ENCODE results near the gene CAP1.

CAP1 gene

DNA sequence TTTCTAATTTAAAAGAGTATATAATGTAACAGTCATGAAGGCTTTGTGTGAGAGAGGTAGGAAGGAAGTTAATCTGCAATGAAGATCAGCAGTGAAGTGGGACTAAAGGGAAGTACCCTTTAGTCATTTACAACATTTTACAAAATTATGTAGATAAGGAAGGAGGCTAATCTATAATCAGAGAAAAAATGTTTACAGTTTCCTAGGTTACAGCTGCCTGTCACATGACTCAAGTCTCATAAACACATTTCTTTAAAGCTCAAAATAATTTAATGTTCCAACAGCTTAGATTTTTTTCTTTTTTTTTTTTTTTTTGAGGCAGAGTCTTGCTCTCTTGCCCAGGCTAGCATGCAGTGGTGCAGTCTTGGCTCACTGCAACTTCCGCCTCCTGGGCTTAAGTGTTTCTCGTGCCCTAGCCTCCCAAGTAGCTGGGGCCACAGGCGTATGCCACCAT is 26.2 kb upstream of the CAP1 start:
- Histone ChIP-seq H3K4me2 (ENCODE audit: low read depth, low read length) (no peak overlapping the region), H3K9me3 (replicated peaks; ENCODE audit: insufficient read depth, low read length) (no peaks in the 10 kb centered on the region), H3K79me2 (ENCODE audit: low read length) (no peaks in the 10 kb centered on the region), H3K9me2 (replicated peaks; ENCODE audit: insufficient read depth, low read length) (no peaks in the 10 kb centered on the region), H4K20me1 (ENCODE audit: insufficient read depth, low read length) (no peaks in the 10 kb centered on the region), H3K36me3 (replicated peaks; ENCODE audit: insufficient read depth, low read length) (no peaks in the 10 kb centered on the region), H3K4me1 (ENCODE audit: low read length) (no peaks in the 10 kb centered on the region), H3K27ac (ENCODE audit: low read length) (no peak overlapping the region), H3K4me3 (ENCODE audit: low read length) (no peak overlapping the region), H2AFZ (ENCODE audit: low read length) (no peak overlapping the region), H3K9ac (ENCODE audit: low read length) (no peak overlapping the region), H3K27me3 (replicated peaks; ENCODE audit: insufficient read depth, low read length) (no peaks in the 10 kb centered on the region), H3F3A (ENCODE audit: insufficient read depth, low read length) (no peaks in the 10 kb centered on the region)
- no peak for DNase-seq
- TF ChIP-seq EZH2phosphoT487 (IDR thresholded peaks at IDR 0.05; ENCODE audit: low read length) (no peak), EZH2 (optimal IDR thresholded peaks at IDR 0.05; ENCODE audit: low read depth, low read length) (no peak)
- TF ChIP-seq, protein P1, sequence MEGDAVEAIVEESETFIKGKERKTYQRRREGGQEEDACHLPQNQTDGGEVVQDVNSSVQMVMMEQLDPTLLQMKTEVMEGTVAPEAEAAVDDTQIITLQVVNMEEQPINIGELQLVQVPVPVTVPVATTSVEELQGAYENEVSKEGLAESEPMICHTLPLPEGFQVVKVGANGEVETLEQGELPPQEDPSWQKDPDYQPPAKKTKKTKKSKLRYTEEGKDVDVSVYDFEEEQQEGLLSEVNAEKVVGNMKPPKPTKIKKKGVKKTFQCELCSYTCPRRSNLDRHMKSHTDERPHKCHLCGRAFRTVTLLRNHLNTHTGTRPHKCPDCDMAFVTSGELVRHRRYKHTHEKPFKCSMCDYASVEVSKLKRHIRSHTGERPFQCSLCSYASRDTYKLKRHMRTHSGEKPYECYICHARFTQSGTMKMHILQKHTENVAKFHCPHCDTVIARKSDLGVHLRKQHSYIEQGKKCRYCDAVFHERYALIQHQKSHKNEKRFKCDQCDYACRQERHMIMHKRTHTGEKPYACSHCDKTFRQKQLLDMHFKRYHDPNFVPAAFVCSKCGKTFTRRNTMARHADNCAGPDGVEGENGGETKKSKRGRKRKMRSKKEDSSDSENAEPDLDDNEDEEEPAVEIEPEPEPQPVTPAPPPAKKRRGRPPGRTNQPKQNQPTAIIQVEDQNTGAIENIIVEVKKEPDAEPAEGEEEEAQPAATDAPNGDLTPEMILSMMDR (IDR thresholded peaks at IDR 0.05; ENCODE audit: low read length) = no peak

DNA sequence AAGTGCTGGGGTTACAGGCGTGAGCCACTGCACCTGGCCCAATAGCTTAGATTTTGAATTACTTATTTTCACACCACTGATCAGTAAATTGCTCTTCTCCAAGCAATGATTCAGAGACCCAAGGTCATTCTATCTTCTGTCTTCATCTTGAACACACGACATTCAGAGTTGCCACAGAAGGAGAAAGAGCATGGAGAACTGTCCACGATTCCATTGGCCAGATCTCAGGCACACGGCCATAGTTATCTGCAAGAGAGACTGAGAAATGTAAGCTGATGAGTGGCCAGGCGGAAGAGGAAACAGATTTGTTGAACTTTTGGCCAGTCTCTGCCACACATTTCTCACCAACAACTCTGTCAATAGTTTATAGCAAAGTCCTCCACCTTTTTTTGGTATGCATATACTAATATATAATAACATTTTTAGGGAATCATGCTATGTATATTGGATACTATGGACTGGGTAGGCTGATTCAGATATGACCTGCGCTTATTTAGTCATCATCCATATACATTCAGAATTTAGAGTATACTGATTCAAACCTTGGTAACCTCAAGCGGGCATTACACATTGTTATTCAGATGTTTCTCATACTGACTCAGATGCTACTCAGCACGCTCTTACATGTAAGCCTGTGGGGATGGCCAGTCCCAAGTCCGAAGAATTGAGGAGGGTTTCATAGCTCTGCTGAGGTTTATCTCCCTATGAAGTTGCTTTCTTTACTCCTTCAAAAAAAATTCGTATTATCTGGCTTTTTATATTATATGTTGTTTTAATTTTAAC is 25.5 kb upstream of the CAP1 start:
- Histone ChIP-seq H3K4me2 (ENCODE audit: low read depth, low read length) (no peak overlapping the region), H3K27me3 (replicated peaks; ENCODE audit: insufficient read depth, low read length) (no peaks in the 10 kb centered on the region), H3K9me2 (replicated peaks; ENCODE audit: insufficient read depth, low read length) (no peaks in the 10 kb centered on the region), H3K9ac (ENCODE audit: low read length) (no peak overlapping the region), H3K4me3 (ENCODE audit: low read length) (no peak overlapping the region), H3F3A (ENCODE audit: insufficient read depth, low read length) (no peaks in the 10 kb centered on the region), H3K4me1 (ENCODE audit: low read length) (no peaks in the 10 kb centered on the region), H3K27ac (ENCODE audit: low read length) (no peak overlapping the region), H4K20me1 (ENCODE audit: insufficient read depth, low read length) (no peaks in the 10 kb centered on the region), H2AFZ (ENCODE audit: low read length) (no peak overlapping the region), H3K9me3 (replicated peaks; ENCODE audit: insufficient read depth, low read length) (no peaks in the 10 kb centered on the region), H3K36me3 (replicated peaks; ENCODE audit: insufficient read depth, low read length) (no peaks in the 10 kb centered on the region), H3K79me2 (ENCODE audit: low read length) (no peaks in the 10 kb centered on the region)
- TF ChIP-seq EZH2 (optimal IDR thresholded peaks at IDR 0.05; ENCODE audit: low read depth, low read length) = no peak
- TF ChIP-seq EZH2phosphoT487 (IDR thresholded peaks at IDR 0.05; ENCODE audit: low read length) = no peak
- DNase-seq = no peak

DNA sequence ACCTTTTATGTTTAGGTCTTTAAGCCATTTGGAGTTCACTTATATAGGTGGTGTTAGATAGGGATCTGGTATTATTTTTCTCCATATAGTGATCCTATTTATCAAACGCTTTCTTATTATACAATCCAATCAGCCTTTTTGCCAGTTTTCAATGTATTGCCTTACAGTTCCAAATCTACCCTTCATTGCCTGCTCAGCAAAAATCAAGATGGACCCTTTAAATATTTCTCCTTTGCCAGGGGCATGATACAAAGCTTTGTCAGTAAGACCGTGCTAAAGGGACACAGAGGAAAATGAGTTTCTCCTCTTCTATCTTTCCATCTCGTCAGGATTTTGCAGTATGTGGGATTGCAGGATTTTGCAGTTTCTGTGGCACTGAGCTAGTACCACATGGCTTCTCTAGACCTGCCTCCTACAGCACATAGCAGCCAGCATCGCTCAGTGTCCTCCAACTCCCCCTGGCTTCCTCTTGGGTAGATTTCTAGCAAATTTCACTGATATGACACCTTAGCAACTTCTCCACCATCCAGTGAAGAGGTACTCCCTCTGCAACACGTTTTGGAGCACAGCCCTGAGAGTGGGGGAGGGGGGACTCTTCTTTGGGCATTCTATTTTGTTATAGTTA is 22.5 kb upstream of the CAP1 start:
- no peak overlapping the region for H3K4me3 ChIP-seq (ENCODE audit: low read length)
- TF ChIP-seq, protein P1 (IDR thresholded peaks at IDR 0.05; ENCODE audit: low read length) = no peak
- TF ChIP-seq EZH2phosphoT487 (IDR thresholded peaks at IDR 0.05; ENCODE audit: low read length) (no peak), EZH2 (optimal IDR thresholded peaks at IDR 0.05; ENCODE audit: low read depth, low read length) (no peak)
- no peaks in the 10 kb centered on the region for H3K9me3 ChIP-seq (replicated peaks; ENCODE audit: insufficient read depth, low read length)
- H4K20me1 ChIP-seq (ENCODE audit: insufficient read depth, low read length) = no peaks in the 10 kb centered on the region
- H3K4me2 ChIP-seq (ENCODE audit: low read depth, low read length) = no peak overlapping the region
- H3K36me3 ChIP-seq (replicated peaks; ENCODE audit: insufficient read depth, low read length) = no peaks in the 10 kb centered on the region
- no peaks in the 10 kb centered on the region for H3K4me1 ChIP-seq (ENCODE audit: low read length)
- no peaks in the 10 kb centered on the region for H3K79me2 ChIP-seq (ENCODE audit: low read length)
- DNase-seq = no peak
- no peak overlapping the region for H3K27ac ChIP-seq (ENCODE audit: low read length)
- H3K9ac ChIP-seq (ENCODE audit: low read length) = no peak overlapping the region
- H3F3A ChIP-seq (ENCODE audit: insufficient read depth, low read length) = no peaks in the 10 kb centered on the region
- H3K9me2 ChIP-seq (replicated peaks; ENCODE audit: insufficient read depth, low read length) = no peaks in the 10 kb centered on the region
- no peak overlapping the region for H2AFZ ChIP-seq (ENCODE audit: low read length)
- no peaks in the 10 kb centered on the region for H3K27me3 ChIP-seq (replicated peaks; ENCODE audit: insufficient read depth, low read length)
